ENCODE results near the gene LZIC. TPM values are rescaled to one million over a fixed set of nuclear protein-coding genes. Genes with fewer than 3 reads are reported as not detected.
"Not testable (repeated sequence)": the region's sequence is repeated elsewhere in the genome, so short reads cannot be mapped to it uniquely, and the experiment has no call there.

Gene LZIC
- total RNA-seq = 10 to 100 TPM; 45.9 to 49.6 TPM
- long read RNA-seq, transcript LZIC-202 (8 exons, 2,281 nt) = major isoform, 9 of 39 reads
- long read RNA-seq, partial matches to known transcripts = 0 of 39 reads
- long read RNA-seq, other reads (novel, unspliced or antisense) = 24 of 39 reads

- ATAC-seq (peak; percentile 96), DNase-seq (peak; percentile 92 to 95)
- intact Hi-C loops (cut with DNase I, micrococcal nuclease) = loop anchor here in 1 of 2 donors (5.0 kb wide), 1 partner anchor 66 kb away; no protein-coding TSS in a partner anchor
Measured at GRCh38 chr1:9942939-9943788, at the start of gene LZIC, which contains the start of gene NMNAT1. TSS of gene LZIC (minus strand) at chr1:9943391. CDS start at chr1:9936619, 6,772 bp downstream. TSS of gene NMNAT1 (plus strand) at chr1:9943475. CDS start at chr1:9972074, 28,599 bp downstream.

- ATAC-seq (no peak), DNase-seq (no peak)
- intact Hi-C loops (cut with DNase I, micrococcal nuclease) = no loop called here
Measured at GRCh38 chr1:9992910-9993309, 49.7 kb upstream of the LZIC start.

DNA sequence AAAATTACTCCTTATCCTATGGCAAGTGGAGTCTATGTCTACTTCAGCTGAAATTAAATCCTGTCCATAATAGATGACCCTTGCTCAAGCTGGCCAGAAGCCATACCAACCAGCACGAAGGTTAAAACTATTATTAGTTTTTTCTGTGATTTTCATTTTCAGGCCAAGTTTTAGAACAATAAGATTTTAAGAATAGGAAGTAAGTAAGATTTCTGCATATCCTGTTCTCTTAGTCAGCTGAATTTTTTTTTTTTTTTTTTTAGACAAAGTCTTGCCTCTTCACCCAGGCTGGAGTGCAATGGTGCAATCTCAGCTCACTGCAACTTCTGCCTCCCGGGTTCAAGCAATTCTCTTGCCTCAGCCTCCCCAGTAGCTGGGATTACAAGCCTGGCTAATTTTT is 47.8 kb upstream of the LZIC start:
- no peak for DNase-seq
- intact Hi-C loops (cut with DNase I, micrococcal nuclease) = no loop called here
- no peak for ATAC-seq

DNA sequence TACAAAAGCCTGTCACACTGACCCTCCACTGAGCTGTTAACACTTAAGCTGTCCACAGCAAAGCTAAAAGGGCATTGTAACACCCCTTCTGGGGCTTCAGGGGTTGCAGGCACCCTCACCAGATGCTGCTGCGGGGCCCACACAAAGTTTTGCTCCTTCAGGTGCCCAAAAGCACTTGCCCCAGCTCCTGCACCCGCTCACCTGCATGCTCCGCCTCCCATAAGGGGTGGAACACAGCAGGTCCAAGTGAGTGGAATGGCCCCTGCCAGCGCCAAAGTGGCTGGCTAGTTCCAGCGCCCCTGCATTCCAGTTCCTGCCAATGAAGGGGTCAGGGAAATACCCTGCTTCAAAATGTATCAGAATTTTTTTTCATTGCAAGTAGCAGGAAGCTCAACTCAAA is 46.6 kb upstream of the LZIC start:
- DNase-seq = no peak
- peak; percentile 8 for ATAC-seq
- intact Hi-C loops (cut with DNase I, micrococcal nuclease) = no loop called here

GRCh38 chr1:9985001-9985400 is 41.8 kb upstream of the LZIC start:
- DNase-seq (no peak), ATAC-seq (no peak)
- intact Hi-C loops (cut with DNase I, micrococcal nuclease) = no loop called here

- intact Hi-C loops (cut with DNase I, micrococcal nuclease) = no loop called here
- ATAC-seq (no peak), DNase-seq (no peak)
Measured at GRCh38 chr1:9984253-9984652, 41.1 kb upstream of the LZIC start.

DNA sequence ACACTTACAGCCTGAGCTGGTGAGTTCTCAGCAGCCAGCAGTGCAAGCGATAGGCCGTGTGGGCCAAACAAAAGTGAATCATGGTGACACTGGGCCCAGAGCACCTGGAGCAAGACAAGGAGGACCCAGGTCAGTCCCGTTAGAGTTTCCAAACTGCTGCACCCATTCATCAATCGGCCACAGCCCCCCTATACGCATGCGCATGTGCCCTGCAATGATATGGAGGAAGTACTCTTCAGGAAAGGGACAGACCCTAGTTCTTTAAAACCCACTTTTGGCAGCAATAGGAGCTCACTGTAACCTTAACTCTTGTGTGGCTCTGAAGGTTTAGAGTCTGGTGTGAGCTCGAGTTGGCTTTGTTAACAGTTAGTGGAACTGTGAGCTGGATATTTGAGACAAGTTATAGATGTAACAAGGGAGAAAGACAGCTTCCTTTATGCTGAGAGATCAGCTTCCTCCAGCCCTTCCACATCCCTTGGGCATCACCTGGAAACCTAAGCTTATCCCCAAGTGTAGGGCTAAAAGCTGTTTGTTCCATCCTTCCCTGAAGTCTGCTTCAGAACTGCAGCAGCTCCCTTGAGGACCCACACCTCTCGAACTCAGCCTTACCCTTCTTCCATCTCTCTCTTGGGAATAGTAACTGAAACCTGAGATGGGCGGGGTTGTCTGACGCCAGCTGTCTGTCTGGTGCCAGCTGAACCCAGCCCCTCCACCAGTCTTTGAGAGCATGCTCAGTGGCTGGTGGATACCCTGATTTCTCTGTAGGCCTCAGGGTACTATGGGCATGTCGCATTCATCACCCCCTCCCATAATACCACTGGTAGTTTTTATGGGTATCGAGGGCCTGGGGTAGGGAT is 17.7 kb upstream of the LZIC start:
- peak in 1 of 2 donors; percentile 15 for DNase-seq
- intact Hi-C loops (cut with DNase I, micrococcal nuclease) = no loop called here
- ATAC-seq = no peak

DNA sequence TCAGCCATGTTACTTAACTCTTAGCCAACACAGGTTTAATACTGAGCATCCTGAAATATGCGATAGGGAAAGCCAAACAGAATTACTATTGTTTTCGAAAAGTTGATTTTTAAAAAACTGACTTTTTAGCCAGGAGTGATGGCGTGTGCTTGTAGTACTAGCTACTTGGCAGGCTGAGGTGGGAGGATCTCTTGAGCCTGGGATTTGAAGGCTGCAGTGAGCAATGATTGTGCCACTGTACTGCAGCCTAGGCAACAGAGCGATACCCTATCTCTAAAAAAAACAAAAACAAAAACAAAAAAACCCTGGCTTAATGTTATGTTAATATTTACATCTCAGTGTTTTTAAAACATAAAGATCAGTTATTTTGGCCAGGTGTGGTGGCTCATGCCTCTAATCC is 16.8 kb upstream of the LZIC start:
- DNase-seq (no peak), ATAC-seq (no peak)
- intact Hi-C loops (cut with DNase I, micrococcal nuclease) = no loop called here

- intact Hi-C loops (cut with DNase I, micrococcal nuclease) = loop anchor here in 1 of 2 donors (10.0 kb wide), 1 partner anchor 67 kb away; no protein-coding TSS in a partner anchor
- no peak for DNase-seq
- no peak for ATAC-seq
Measured at GRCh38 chr1:9957726-9958125, 14.5 kb upstream of the LZIC start.

DNA sequence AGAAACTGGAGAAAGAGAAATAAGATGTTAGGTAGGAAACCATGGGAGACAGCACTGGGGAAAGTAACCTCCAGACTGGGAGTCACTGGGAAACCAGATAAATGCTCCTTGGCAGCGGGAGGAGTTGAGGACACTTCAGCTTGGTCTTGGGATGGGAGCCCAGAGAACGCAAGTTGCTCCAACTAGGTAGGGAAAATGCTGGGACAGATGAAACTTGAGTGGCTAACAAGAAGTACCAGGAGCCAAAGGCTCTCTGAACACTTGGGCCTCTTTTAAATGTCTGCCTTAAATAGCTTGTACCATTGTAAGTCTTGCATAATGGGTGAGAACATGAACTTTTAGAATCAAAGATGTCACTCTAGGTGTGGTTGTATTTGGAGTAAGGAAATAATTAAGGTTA is 3.1 kb upstream of the LZIC start:
- ATAC-seq (no peak), DNase-seq (no peak)
- intact Hi-C loops (cut with DNase I, micrococcal nuclease) = no loop called here

DNA sequence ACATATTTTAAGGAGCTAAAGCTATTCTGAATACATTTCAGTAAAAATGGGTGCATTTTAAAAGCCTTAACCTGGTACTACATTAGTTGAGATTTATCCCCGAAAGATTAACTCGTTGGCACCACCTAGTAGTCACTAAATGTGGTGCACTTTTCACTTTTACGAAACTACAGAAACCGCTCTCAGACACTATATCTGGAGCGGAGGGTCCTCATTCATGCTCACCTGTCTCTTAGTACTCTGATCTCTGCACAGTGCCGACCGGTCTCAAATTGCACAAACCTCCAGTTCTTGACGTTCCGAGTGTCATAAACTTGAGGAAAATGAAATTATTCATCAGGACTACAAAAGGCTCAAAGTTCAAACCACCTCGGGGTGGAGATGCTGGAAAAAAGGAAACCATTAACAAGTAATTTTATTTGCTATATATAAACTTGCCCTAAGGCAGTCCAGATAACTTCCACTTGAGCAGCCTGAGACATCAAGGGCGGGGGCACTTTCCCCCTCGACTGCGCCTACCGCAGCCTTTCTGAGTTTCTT is 722 bp downstream of the LZIC start:
- ATAC-seq (peak; percentile 65), DNase-seq (peak in 1 of 2 donors; percentile 41)
- intact Hi-C loops (cut with DNase I, micrococcal nuclease) = loop anchor here in 1 of 2 donors (5.0 kb wide), 1 partner anchor 65 kb away; no protein-coding TSS in a partner anchor

- DNase-seq (no peak), ATAC-seq (no peak)
- intact Hi-C loops (cut with DNase I, micrococcal nuclease) = no loop called here
Measured at GRCh38 chr1:9929431-9930385, 13.5 kb downstream of the LZIC start.

- ATAC-seq (no peak), DNase-seq (no peak)
- intact Hi-C loops (cut with DNase I, micrococcal nuclease) = no loop called here
Measured at GRCh38 chr1:9927259-9927658, 15.9 kb downstream of the LZIC start.

DNA sequence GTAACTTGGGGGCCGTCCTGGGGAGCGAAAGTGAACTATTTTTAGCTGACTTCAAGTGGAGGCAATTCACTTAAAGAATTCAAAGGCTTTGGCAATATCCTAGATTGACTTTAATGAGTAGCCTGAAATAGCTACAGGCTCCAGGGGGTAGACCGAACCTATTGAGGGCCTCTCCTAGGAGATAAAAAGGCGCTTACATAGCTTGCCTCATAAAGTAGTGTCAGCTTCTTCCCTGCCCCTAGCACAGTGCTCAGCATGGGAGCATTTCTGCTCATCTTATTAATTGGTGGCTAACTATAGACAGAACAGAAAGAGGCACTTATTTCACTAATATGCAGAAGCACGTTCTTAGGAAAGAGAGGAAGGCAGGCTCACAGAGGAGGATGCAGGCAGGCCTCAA is 20.8 kb downstream of the LZIC start:
- DNase-seq = no peak
- intact Hi-C loops (cut with DNase I, micrococcal nuclease) = no loop called here

DNA sequence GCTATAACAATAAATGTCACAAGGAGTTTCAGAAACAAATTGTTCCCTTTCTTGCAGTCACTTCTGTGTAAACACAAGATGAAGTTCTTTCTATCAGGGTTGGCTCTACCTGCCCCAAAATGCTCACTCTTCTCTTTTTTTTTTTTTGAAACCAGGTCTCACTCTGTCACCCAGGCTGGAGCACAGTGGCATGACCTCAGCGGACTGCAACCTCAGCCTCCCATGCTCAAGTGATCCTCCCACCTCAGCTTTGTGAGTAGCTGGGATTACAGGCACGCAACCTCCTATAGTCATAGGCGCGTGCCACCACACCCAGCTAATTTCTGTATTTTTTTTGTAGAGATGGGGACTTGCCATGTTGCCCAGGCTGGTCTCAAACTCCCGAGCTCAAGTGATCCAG is 22.6 kb downstream of the LZIC start:
- ATAC-seq = no peak
- no peak for DNase-seq
- intact Hi-C loops (cut with DNase I, micrococcal nuclease) = no loop called here

More for the DNA sequence above, 20.8 kb downstream of the LZIC start:
- ATAC-seq = no peak

- no peak for ATAC-seq
- intact Hi-C loops (cut with DNase I, micrococcal nuclease) = no loop called here
- DNase-seq = no peak
Measured at GRCh38 chr1:9917901-9918300, 25.3 kb downstream of the LZIC start.

DNA sequence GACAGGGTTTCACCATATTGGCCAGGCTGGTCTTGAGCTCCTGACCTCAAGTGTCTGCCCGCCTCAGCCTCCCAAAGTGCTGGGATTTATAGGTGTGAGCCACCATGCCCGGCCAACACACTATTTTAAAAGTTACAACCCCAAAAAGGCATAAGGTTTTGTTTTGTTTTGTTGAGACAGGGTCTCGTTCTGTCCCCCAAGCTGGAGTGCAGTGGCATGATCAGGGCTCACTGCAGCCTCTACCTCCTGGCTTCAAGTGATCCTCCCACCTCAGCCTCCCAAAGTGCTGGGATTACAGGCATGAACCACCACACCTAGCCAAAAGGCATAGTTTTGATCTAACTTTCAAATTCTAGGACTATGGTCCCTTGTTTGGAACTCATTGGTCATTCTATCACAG is 25.7 kb downstream of the LZIC start:
- intact Hi-C loops (cut with DNase I, micrococcal nuclease); ATAC-seq; DNase-seq: not testable (repeated sequence)

DNA sequence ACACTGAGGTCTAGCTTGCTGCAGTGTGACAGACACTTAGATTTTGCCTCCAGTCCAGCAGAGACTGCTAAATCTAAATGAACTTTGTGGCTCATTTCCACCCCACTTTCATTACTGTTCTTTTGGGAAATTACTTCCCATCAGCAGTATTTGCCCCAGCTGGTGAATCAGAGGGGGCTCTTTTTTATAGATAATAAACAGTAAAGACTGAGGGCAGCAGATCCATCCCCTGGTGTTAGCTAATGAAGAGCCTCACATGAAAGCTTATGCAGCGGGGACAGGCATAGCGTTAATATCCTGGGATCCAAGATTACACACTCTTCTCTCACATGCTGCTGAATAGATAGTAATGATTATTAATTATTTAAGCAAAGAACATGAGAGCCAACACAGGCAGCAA is 26.7 kb downstream of the LZIC start:
- DNase-seq (no peak), ATAC-seq (no peak)
- intact Hi-C loops (cut with DNase I, micrococcal nuclease) = no loop called here
